ENCODE results near the gene FOXA2. TPM values are rescaled to one million over a fixed set of nuclear protein-coding genes. Genes with fewer than 3 reads are reported as not detected.

FOXA2 gene
- total and polyA plus RNA-seq, 2 of the 13 experiments (the other 11 are each of a cell fraction or from before 2014, with no cell fraction given), result 8.8 to 12.2 TPM

- no peak for TF ChIP-seq ATF7 (IDR thresholded peaks at IDR 0.05)
- TF ChIP-seq ATF7 (CRISPR knock-in tag; IDR thresholded peaks at IDR 0.05), result no peak
- 0 out of 2 replicates have a peak, but pooled peaks have one; percentile 10 for TF ChIP-seq EEA1 (CRISPR knock-in tag; IDR thresholded peaks at IDR 0.05; ENCODE audit: borderline replicate concordance)
- TF ChIP-seq, protein P1, sequence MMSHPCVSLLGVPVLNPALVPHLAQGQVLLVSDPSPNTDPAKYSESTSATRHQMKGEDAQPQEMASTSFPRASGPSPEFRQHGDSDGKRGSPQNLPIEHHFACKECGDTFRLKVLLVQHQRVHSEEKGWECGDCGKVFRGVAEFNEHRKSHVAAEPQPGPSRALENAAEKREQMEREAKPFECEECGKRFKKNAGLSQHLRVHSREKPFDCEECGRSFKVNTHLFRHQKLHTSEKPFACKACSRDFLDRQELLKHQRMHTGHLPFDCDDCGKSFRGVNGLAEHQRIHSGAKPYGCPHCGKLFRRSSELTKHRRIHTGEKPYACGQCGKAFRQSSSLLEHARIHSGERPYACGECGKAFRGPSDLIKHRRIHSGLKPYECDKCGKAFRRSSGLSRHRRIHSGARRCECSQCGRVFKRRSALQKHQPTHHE (CRISPR knock-in tag; IDR thresholded peaks at IDR 0.05; ENCODE audit: borderline replicate concordance), result 0 out of 2 replicates have a peak, but pooled peaks have one; percentile 26
- no peak for TF ChIP-seq ZMAT5 (CRISPR knock-in tag; IDR thresholded peaks at IDR 0.05; ENCODE audit: borderline replicate concordance, low read depth)
- TF ChIP-seq ZNF367 (CRISPR knock-in tag; IDR thresholded peaks at IDR 0.05; ENCODE audit: borderline replicate concordance), result no peak; the same call in 1 of the 2 replicates
- TF ChIP-seq ZNF619 (CRISPR knock-in tag; IDR thresholded peaks at IDR 0.05), result no peak
- no peak for TF ChIP-seq ZFX (CRISPR knock-in tag; IDR thresholded peaks at IDR 0.05; ENCODE audit: low read depth)
- peak; percentile 52; the same call in 1 of the 2 replicates for TF ChIP-seq ZKSCAN8 (CRISPR knock-in tag; IDR thresholded peaks at IDR 0.05; ENCODE audit: borderline replicate concordance)
- TF ChIP-seq, protein P2, sequence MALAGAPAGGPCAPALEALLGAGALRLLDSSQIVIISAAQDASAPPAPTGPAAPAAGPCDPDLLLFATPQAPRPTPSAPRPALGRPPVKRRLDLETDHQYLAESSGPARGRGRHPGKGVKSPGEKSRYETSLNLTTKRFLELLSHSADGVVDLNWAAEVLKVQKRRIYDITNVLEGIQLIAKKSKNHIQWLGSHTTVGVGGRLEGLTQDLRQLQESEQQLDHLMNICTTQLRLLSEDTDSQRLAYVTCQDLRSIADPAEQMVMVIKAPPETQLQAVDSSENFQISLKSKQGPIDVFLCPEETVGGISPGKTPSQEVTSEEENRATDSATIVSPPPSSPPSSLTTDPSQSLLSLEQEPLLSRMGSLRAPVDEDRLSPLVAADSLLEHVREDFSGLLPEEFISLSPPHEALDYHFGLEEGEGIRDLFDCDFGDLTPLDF (CRISPR knock-in tag; IDR thresholded peaks at IDR 0.05), result no peak; the same call in 1 of the 2 replicates
- TF ChIP-seq CHCHD3 (CRISPR knock-in tag; IDR thresholded peaks at IDR 0.05), result no peak
- TF ChIP-seq ZNF772 (CRISPR knock-in tag; IDR thresholded peaks at IDR 0.05), result peak; percentile 71
- TF ChIP-seq, protein P3, sequence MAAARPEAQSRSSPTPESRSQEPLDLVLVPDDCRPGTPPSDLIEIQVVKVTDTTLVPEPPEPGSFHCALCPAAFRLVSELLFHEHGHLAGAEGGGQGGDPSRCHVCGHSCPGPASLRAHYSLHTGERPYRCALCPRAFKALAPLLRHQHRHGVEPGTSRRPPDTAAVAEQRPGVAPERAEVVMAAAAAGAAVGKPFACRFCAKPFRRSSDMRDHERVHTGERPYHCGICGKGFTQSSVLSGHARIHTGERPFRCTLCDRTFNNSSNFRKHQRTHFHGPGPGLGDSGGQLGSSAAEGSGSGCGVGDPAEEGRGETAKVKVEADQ (CRISPR knock-in tag; IDR thresholded peaks at IDR 0.05; ENCODE audit: borderline replicate concordance), result no peak
- TF ChIP-seq SAP130 (CRISPR knock-in tag; IDR thresholded peaks at IDR 0.05; ENCODE audit: low read depth), result peak; percentile 47; the same call in 1 of the 2 replicates
- TF ChIP-seq, protein P4, sequence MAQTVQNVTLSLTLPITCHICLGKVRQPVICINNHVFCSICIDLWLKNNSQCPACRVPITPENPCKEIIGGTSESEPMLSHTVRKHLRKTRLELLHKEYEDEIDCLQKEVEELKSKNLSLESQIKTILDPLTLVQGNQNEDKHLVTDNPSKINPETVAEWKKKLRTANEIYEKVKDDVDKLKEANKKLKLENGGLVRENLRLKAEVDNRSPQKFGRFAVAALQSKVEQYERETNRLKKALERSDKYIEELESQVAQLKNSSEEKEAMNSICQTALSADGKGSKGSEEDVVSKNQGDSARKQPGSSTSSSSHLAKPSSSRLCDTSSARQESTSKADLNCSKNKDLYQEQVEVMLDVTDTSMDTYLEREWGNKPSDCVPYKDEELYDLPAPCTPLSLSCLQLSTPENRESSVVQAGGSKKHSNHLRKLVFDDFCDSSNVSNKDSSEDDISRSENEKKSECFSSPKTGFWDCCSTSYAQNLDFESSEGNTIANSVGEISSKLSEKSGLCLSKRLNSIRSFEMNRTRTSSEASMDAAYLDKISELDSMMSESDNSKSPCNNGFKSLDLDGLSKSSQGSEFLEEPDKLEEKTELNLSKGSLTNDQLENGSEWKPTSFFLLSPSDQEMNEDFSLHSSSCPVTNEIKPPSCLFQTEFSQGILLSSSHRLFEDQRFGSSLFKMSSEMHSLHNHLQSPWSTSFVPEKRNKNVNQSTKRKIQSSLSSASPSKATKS (CRISPR knock-in tag; IDR thresholded peaks at IDR 0.05), result no peak
- TF ChIP-seq NR3C1 (CRISPR knock-in tag; IDR thresholded peaks at IDR 0.05), result no peak
- TF ChIP-seq ZNF124 (CRISPR knock-in tag; IDR thresholded peaks at IDR 0.05), result no peak; the same call in 1 of the 2 replicates
- TF ChIP-seq SSRP1 (CRISPR knock-in tag; IDR thresholded peaks at IDR 0.05), result 0 out of 2 replicates have a peak, but pooled peaks have one; percentile 28
- TF ChIP-seq SIN3A (IDR thresholded peaks at IDR 0.05; ENCODE audit: borderline replicate concordance, low read depth, low read length), result no peak
- TF ChIP-seq ZNF644 (CRISPR knock-in tag; IDR thresholded peaks at IDR 0.05; ENCODE audit: low read depth), result no peak
- peak; percentile 54 for TF ChIP-seq GATAD2A (CRISPR knock-in tag; IDR thresholded peaks at IDR 0.05)
- no peak for TF ChIP-seq MBD4 (IDR thresholded peaks at IDR 0.05; ENCODE audit: borderline replicate concordance, low read length)
- 0 out of 2 replicates have a peak, but pooled peaks have one; percentile 10 for TF ChIP-seq TEAD2 (CRISPR knock-in tag; IDR thresholded peaks at IDR 0.05)
- peak; percentile 79 for TF ChIP-seq ZGPAT (CRISPR knock-in tag; IDR thresholded peaks at IDR 0.05)
These were observed 2.4 kb upstream of the FOXA2 start (continued) for GRCh38 chr20:22586645-22587310.
